ENCODE measurements around the gene SLC16A8.

DNA sequence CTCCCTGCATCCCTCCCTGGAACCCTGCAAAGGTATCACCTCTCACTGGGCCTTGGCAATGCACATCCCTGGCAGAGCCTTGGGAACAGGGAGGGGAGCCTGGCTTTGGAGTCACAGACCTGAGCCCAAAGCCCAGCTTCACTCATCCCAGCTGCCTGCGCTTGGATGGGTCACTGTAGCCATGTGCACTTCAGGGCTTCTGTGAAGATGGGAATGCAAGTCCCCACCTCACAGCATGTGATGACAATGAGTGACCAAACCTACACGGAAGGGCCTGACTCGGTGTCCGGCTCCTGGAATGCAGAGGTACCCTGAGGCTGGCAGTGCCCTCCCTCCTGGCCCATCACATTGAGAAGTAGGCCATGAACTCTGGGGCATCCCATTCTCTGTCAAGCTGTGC lies 49.3 kb upstream of the SLC16A8 start:
- TF ChIP-seq EZH2 (IDR thresholded peaks at IDR 0.05) = no peak
- TF ChIP-seq POLR2AphosphoS5 (IDR thresholded peaks at IDR 0.05; ENCODE audit: borderline replicate concordance, low read depth, low read length) = no peak
- TF ChIP-seq FOXP2 (optimal IDR thresholded peaks at IDR 0.05; ENCODE audit: control extremely low read depth, extremely low read length, insufficient read depth) = no peak
